GM18951 (cell line): Measurements from ENCODE around the gene PCDHGC4.

Experiments
- POLR2A ChIP-seq: IDR thresholded peaks from 4 replicates; pipeline ENCODE4 v1.6.1; 2011; ENCODE audit warnings: mild to moderate bottlenecking; ENCODE audit not compliant: insufficient read length, insufficient read depth; ENCODE audit errors: extremely low read depth
- in situ Hi-C: fragments of 300-500 bp; cut with MboI; formaldehyde crosslinking; loops from one replicate; pipeline ENCODE4 v1.12.0; 2022; ENCODE audit warnings: low sequenced_read_pairs, mixed read lengths, inconsistent platforms; ENCODE audit not compliant: unreplicated experiment

PCDHGC4 gene

DNA sequence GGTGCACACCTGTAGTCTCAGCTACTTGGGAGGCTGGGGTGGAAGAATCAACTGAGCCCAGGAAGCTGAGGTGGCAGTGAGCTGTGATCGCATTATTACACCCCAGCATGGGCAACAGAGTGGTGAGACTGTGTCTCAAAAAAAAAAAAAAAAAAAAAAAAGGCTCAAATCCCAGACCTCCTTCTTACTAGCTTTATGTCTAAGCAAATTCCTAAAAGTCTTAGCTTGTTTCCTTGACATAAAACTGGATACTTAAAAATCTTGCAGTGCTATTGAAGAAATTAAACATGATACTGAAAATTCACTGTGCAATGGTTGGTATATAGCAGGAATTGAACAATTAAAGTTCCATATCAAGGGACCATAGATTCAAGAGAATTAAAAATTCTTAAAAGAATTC lies 49.1 kb downstream of the PCDHGC4 start:
- TF ChIP-seq POLR2A: no peak
- in situ Hi-C loops: no loop called here

DNA sequence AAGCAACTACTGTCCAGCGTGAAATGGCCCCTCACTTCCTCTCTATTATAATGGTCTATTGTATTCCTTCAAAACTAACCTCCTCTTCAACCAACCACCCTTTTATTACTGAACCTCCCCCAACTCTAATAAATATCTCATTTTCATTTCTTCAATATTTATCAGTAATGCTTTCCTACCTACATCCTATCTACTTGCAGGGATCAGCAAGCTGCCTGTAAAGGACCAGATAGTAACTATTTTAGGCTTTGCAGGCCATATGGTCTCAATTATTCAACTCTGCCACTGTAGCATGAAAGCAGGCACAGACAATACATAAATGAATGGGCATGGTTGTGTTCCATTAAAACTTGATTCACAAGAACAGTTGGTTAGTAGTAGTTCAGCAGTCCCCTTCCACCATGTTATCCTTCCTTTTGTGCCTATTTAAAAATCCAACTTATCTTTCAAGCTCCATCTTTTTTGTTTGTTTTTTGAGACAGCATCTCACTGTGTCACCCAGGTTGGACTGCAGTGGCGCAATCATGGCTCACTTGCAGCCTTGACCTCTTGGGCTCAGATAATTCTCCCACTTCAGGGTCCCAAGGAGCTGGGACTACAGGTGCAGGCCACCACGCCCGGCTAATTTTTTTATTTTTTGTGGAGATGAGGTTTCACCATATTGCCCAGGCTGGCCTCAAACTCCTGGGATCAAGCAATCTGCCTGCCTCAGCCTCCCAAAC lies 49.8 kb downstream of the PCDHGC4 start:
- TF ChIP-seq POLR2A: no peak
- in situ Hi-C loops: no loop called here
